Muscle of arm (tissue), 12 donors: ENCODE measurements around the gene ROBO1. TPM values are rescaled to one million over a fixed set of nuclear protein-coding genes. Genes with fewer than 3 reads are reported as not detected.

Experiments
- DNase-seq: peaks from one replicate; pipeline ENCODE4 v3.0.0-alpha.2; 2013
- polyA plus RNA-seq, 12 donors: library from polyadenylated mRNA; unstranded; fragments of 120-200 nt; gene quantifications; one replicate each; pipeline ENCODE4 v1.2.1, GENCODE V29; 2013; ENCODE audit not compliant: insufficient read length in 12 of 12

ROBO1 gene
- polyA plus RNA-seq, 12 donors: 35.6 to 199 (median 50.1) TPM; not detected in 1

DNA sequence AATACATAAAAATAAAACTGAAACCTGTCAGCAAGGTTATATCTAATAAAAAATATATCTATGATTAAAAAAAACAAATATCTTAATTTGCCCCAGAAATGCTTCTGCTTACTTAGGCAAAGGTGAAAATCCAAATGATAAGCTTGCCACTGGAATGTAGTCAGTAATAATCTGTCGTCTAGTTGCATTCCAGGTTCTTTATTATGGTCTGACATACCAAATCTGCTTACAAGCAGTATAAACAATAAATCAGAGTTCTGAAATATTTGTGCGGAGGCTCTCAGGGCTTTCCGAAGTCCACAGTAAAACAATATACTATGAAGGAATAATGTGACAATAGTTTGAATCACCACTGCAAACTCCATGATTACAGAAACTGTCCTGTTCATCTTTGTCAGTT, 1133.5 kb downstream of the ROBO1 start:
- DNase-seq: no peak

DNA sequence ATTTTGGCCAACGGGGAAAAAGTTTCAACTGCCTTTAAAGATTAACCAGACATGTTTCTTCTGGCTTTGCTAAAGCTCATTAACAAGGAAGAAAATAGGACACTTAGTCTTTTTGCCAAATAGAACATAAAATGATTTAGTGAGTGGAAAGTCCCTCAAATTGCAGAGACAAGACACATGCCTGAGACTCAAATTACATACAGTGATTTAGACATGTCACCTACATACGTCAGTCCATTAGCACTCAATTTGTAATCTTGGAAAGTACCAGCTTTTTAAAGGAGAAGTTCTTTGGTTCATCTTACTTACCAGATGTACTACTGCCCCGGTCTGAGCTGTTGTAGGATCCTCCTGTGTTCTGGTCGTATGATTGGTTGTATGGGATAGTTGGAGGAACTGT, 1134.2 kb downstream of the ROBO1 start:
- no peak for DNase-seq

DNA sequence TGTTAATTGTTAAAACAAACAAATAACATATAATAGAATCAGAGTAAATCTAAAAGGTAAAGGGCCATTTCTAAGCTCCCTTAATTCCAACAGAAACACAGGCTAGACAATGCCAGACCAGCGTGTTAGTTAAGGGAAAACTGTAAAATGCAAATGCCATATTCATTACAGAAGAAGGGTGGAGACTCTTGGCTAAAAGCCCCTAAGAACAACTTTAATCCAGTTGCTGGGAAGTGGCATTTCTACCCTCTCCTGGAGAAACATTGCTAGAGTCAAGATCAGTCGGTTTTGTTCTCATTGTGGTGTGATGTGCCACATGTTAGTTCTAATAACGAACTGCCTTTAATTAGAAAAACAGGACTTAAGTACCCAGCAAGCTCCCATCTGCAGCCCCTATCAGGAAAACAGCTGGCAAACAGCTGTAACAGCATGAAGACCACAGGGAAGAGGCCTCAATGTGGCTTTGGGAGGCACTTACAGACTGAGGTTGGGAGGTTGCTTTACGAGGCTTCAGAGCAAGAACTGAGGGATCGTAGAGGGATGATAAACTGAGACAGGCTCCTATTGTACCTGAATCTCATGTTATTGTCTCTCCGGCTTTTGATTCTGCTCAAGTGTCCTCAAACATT, 1134.8 kb downstream of the ROBO1 start:
- no peak for DNase-seq

DNA sequence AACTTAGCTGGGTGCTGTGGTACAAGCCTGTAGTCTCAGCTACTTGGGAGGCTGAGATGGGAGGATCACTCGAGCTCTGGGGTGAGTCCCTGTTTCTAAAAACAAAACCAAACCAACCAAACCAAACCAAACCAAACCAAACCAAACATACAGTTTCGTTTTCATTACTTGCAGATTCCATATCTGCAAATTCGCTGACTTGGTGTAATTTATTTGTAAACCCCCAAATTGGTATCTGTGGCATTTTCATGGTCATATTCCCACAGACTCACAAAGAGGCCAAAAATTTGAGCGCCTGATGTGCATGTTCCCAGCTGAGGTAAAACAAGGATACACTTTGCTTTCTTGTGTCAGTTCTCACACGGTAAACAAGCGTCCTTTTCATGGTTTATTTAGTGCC, 1138.3 kb downstream of the ROBO1 start:
- no peak for DNase-seq

DNA sequence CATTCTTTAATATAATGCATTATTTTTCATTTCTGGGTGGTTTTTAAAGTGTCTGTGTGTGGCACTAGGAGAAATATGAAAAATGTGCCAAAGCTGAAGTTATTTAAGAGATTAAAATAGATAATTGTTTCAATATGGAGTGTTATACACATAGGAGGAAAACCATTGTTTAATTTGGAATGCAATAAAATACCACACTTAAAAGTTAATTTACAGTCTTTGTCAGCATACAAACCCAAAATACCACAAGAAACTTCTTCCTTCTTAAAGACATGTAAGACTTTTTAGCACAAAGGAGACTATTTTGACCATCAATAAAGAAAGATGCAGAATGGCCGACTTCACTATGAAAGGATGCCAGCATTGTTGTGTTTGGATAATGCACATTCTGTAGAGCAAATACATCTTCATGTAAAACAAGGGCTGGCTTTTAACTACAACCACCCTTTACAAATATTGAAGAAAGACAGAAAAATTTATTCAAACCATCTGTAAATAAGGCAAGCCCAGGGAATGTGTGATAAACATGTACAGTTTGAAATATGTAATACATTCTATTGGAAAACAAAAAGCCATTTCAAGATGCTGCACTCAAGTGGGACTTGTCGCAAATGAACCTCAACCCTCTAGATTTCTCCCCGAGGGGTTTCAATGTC, 1146.6 kb downstream of the ROBO1 start:
- DNase-seq: no peak

DNA sequence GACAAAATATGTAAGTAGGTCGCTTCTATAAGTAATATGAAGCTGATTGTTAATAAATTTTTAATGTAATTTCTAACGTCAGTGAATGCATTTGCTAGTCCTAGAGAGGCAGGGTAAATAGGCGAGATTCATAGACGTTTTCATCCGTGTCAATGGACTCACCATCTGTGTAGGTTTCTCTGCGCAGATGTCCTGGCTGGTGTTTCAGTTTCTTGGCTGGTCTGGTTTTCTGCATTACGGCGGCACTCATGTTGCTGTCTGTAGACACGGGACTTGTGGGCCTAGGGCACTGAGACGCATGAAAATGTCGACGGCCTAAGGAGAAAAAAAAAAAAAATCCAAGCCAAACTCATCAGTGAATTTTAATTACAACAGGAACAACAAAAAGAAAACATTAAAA, 1153.3 kb downstream of the ROBO1 start:
- DNase-seq: no peak

DNA sequence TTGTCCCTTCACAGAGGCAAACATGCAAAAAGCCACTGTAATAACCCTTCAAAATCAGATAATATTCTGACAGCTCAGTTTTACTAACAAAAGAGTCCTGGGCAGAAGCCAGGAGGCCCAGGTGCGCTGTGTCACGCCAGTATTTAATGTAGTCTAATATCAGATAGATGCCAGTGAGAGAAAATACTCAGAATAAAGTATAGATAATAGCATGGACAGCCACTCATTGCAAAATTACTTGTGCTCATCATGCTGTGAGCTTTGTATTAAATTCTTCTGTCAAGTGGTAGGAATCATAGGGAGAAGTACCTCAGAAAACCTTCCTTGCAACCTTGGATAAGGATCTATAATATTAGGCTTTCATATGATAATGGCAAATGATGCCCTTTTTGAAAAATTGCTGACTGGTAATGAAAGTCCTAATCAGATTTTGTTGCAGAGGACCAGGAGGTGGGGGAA, 1154.3 kb downstream of the ROBO1 start:
- DNase-seq: no peak

DNA sequence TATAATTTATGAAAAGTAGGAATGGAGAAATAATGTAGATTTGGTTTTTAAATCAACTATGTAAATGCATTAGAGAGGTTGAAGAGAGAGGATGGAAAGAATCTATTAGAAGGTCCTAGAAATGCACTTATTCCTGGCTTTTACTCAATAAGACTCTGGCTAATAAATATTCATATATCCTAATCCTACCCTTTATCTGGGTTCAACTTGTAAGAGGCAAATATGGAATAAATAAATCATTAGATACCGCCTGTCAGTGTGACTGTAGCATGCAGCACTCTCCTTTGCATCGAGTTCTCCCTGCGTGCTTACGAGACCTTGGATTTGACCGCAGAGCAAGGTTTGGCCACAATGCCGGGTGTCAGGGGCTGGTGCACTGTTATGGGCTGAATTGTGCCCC, 1156.5 kb downstream of the ROBO1 start:
- DNase-seq: no peak

DNA sequence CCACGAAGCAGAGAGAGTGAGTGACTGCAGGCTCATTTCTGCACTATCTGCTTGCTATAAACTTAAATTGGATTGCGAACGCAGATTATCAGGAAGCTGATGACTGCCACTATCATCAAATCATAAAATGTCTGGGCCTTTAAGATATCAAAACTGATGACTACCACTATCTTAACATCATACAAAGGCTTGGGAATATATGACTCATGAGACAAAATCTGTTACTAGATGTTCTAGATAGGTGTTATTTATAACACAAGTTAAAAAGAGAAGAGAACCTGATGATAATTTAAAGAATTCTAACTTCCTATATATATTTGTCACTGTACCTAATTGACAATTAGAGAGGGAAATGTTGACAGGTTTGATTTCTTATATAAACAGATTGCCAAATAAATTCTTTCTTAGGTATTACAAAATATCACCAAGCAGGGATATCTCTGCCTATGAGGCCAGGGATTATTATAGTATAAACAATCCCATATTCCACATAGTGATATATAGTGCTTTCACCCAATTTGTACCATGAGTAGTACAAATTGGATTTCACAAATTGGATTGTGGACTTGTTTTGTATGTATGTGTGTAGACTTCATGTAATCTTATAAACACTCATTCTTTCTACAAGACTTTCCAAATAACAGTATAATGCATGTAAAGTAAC, 1157.2 kb downstream of the ROBO1 start:
- no peak for DNase-seq

DNA sequence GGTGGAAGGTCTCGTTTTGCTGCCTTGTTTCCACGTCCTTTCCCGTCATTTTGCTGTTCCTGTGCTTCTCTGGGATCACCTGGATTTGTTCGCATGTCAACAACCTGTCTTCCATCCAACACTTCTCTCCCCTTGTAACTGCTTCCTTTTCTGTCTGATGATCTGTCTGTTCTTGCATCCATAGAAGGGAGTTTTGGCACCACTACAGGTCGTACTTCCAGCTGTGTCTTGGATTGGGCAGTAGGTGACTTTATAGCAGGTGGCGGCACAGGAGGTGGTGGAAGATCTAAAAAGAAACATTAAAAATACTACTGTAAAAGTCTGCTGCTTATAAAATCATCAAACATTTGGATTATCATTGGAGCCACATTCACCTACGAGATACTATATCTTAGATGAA, 1161.0 kb downstream of the ROBO1 start:
- DNase-seq: no peak

DNA sequence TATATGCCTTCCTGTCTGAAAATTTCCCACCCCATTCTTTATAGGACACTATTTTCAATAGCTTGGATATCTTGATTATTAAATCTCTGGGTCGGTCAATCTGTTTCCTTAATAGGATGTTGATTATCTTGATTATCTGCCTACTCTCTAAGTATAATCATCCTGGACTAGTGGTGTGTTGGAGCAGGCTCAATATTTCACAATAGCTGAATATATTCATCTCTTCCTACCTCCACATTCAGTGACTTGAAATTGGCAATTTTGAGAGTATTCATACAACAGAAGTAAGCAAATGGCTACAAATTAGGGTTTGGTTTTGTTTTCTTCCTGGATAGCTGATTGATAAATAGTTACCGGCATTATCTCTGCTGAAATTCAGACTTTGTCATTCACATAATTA, 1162.6 kb downstream of the ROBO1 start:
- no peak for DNase-seq

DNA sequence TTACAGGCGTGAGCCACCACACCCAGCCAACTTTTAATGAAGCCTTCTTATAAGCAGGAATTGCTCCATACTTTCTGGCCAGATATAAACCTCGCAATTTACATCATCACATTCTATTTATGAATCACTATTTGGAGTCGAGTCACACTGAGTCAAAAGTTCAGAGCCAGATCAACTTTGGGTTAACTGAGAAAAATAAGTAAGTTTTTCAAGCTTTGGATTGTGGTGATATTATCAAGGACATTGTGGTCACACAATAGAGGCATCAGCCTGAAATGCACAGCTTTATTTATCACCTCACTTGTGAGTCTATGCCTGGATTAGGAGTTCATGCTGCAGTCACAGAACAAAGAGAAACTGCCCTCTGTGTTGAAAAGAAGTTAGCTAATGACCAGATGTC, 1163.5 kb downstream of the ROBO1 start:
- DNase-seq: no peak

DNA sequence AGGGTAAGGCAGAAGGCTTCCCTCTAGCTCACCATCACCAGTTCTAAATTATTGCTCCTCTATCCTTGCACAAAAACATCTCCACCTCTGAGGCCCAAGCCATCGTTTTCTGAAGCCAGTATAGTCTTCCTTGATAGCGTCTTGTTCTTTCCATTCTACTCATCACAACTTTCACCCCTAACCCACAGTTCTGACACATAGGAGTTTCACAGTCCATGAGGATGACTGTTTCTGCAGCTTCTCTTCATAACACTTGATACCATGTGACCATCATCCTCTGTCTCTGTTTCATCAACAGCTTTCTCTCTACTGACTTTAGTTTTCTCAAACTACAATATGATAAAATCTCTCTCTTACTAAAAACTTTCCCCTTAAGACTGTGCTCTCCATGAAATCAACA, 1166.5 kb downstream of the ROBO1 start:
- DNase-seq: no peak

DNA sequence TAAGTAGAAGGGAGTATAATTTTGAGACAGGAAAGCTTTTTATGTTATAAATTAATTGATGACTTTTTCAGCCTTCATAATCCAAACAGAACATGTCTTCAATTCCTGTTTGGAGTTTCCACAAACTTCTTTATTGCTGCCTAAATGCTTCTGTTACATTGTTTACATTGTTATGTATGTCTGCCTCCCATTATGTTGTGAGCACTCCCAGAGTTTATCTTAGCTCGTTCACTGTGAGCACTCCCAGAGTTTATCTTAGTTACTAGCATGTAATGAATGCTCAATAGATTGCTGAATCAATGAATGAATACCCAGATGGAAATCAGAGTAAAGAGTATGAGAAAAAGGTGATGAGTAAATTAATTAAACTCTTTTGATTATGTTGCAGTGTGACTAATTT, 1178.0 kb downstream of the ROBO1 start:
- no peak for DNase-seq

DNA sequence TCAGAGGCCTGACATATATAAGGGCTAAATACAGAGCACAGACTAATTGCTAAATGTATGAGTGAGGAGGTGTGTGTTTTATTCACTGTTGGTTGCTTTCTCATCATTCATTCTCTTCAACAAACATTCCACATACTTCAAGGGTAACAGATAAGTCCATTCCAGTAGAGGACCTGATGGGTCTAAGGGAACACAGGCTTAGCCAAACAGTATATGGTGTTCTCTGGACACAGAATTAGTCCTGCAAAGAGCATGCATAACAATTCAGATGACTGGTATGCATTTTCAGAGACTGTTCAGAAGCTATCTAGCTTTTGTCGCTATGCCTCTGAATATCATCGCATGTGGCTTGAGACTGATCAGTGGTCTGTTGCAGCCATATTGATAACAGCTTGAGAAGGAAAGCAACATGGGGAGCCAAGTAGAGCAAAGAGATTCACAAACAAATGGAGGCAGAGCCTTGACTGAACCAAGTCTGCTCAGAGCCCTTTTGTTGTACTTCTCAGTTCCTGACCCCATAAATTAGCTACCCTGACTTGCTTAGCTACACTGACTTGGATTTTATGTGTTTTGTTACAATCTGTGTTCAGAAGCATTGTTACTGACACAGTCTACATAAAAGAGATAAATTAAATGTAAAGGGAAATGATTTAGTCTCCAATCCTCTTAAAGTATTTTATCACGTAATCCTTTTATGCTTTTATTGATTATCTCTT, 1178.7 kb downstream of the ROBO1 start:
- no peak for DNase-seq

DNA sequence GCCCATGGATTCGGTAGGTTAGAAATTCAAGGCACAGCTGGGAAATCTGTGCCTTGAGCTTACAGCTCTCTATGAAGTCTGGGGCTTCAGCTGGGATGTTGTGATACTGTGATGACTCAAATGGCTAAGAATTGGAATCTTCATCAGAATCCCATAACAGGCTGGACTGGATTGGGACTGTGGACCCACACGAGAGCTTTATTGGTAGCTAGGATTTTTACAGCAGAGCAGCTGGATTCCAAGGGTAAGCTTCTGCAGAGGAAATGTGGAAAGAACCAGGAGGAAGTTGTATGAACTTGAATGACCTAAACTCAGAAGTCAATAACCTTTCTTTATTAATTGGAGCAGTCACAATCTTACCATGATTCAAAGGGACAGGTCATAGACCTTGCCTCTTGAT, 1187.1 kb downstream of the ROBO1 start:
- no peak for DNase-seq

DNA sequence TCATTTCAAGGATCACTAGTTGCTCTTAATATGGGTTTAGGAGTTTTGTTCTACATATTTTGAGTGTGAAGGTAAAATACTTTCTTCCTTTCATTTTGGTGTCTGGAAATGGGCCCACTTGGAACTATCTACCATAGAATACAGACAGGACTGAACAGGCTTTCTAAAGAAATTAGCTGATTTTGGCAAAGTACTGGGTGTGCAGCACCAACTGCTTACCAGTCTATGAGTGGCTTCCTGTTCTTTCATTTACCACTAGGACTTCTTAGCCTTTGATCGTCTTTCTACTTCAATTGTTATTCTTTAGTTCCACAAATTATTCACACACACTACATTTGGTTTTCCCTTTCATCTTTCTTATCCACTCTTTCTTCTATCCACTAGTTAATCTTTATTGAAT, 1196.3 kb downstream of the ROBO1 start:
- DNase-seq: no peak

DNA sequence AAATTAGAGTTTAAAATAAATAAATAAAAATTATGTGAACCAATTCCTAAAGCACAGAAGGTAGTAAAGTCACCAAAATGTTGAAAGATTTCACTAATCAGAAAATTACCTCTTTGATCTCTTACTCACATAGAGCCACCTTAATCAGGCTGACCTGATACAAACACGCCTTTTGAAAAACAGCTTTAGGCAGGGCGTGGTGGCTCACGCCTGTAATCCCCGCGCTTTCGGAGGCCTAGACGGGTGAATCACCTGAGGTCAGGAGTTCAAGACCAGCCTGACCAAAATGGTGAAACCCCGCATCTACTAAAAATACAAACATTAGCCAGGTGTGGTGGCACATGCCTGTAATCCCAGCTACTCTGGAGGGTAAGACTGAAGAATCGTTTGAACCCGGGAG, 1197.3 kb downstream of the ROBO1 start:
- DNase-seq: no peak

DNA sequence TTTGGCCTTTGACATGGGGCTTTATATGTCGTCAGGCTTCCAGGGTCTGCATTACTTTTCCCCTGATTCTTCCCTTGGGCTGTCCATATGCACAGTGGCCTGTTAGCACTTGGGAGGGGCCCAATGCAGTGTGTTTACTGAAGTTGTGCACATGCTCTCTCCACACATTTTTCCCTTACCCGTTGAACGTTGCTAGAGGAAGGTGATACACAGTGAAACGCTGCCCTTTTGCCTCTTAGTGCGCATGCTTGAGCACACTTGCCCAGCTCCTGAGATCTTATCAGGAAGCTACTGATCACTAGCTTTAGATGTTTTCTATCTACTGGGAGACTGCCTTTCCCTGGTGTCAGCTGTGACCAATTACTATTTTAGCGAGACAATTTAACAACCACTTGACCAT, 1198.0 kb downstream of the ROBO1 start:
- no peak for DNase-seq

DNA sequence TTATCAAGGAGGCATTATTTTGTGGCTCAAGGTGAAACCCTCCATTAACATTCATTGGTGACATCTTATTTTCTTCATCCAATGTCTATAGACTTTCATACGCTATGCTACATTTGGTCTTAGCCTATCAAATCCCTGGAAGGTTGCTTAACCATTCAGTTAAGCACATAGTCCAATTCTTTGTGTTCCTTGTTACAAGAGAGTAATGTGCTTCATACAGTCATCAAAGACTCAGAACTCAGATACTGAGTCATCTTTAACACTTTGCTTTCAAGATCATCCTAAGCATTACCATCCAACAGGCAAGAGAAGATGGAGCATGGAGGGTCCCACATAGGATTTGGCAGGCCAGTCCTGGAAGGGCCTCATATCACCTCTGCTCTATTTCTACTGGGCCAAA, 1202.1 kb downstream of the ROBO1 start:
- no peak for DNase-seq

DNA sequence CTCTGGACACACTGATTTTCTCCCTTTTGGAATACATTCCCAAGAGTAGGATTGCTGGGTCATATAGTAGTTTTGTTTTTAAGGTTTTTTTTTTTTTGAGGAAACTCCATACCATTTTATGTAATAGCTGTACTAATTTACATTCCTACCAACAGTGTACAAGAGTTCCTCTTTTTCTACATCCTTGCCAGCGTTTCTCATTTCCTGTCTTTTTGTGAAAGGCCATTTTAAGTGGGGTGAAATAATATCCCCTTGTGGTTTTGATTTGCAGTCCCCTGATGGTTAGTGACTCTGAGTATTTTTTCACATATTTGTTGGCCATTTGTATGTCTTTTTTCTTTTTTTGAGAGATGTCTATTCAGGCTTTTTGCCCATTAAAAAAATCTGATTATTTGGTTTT, 1205.5 kb downstream of the ROBO1 start:
- no peak for DNase-seq
